ENCODE data around the gene GPRC5C.
A peak's percentile ranks its signal among the peaks of the same experiment; 100 is the strongest.
"Not testable (repeated sequence)": the region's sequence is repeated elsewhere in the genome, so short reads cannot be mapped to it uniquely, and the experiment has no call there.

Gene GPRC5C

GRCh38 chr17:74405311-74405710 is 26.6 kb upstream of the GPRC5C start:
- DNase-seq (ENCODE audit: low read depth), result not testable (repeated sequence)

- no peak for DNase-seq (ENCODE audit: low read depth)
Observed at GRCh38 chr17:74407384-74407783, 24.5 kb upstream of the GPRC5C start.

GRCh38 chr17:74408262-74408661 is 23.6 kb upstream of the GPRC5C start:
- DNase-seq (ENCODE audit: low read depth), result peak; percentile 48

GRCh38 chr17:74408815-74409214 is 23.1 kb upstream of the GPRC5C start:
- no peak for DNase-seq (ENCODE audit: low read depth)

GRCh38 chr17:74410001-74410443 is 21.9 kb upstream of the GPRC5C start:
- DNase-seq (ENCODE audit: low read depth), result no peak

GRCh38 chr17:74412581-74412980 is 19.3 kb upstream of the GPRC5C start:
- DNase-seq (ENCODE audit: low read depth), result no peak

- no peak for DNase-seq (ENCODE audit: low read depth)
Observed at GRCh38 chr17:74413491-74413890, 18.4 kb upstream of the GPRC5C start.

GRCh38 chr17:74414510-74414909 is 17.4 kb upstream of the GPRC5C start:
- no peak for DNase-seq (ENCODE audit: low read depth)

GRCh38 chr17:74415608-74416396 is 16.1 kb upstream of the GPRC5C start:
- no peak for DNase-seq (ENCODE audit: low read depth)

- DNase-seq (ENCODE audit: low read depth), result peak; percentile 51
Observed at GRCh38 chr17:74417178-74418045, 14.5 kb upstream of the GPRC5C start.

GRCh38 chr17:74419928-74420411 is 11.9 kb upstream of the GPRC5C start:
- DNase-seq (ENCODE audit: low read depth), result no peak

- DNase-seq (ENCODE audit: low read depth), result no peak
Observed at GRCh38 chr17:74424117-74424516, 7.8 kb upstream of the GPRC5C start.

- no peak for DNase-seq (ENCODE audit: low read depth)
Observed at GRCh38 chr17:74424657-74425056, 7.2 kb upstream of the GPRC5C start.

- no peak for DNase-seq (ENCODE audit: low read depth)
Observed at GRCh38 chr17:74426551-74427047, 5.3 kb upstream of the GPRC5C start.

- DNase-seq (ENCODE audit: low read depth), result no peak
Observed at GRCh38 chr17:74427048-74427762, 4.7 kb upstream of the GPRC5C start.

- DNase-seq (ENCODE audit: low read depth), result no peak
Observed at GRCh38 chr17:74427763-74428153, 4.1 kb upstream of the GPRC5C start.

GRCh38 chr17:74429604-74430384 is 2.1 kb upstream of the GPRC5C start:
- no peak for DNase-seq (ENCODE audit: low read depth)

GRCh38 chr17:74430385-74430705 is 1.5 kb upstream of the GPRC5C start:
- DNase-seq (ENCODE audit: low read depth), result no peak

GRCh38 chr17:74430706-74431567 is 951 bp upstream of the GPRC5C start:
- DNase-seq (ENCODE audit: low read depth), result peak; percentile 71

GRCh38 chr17:74432424-74432690 is 469 bp downstream of the GPRC5C start:
- no peak for DNase-seq (ENCODE audit: low read depth)

Data from iris pigment epithelial cell (primary cell).